IMR-90 (cell line): ENCODE data around the gene PTPRN2. TPM values are rescaled to one million over a fixed set of nuclear protein-coding genes. Genes with fewer than 3 reads are reported as not detected.
A peak's percentile ranks its signal among the peaks of the same experiment; 100 is the strongest.

ENCODE experiments used
- ATAC-seq: fragments of 200-7000 bp; cut with Tn5 transposase; 2 replicates; pipeline ENCODE4 v1.9.1; 2020; ENCODE audit warnings: low read depth, mild to moderate bottlenecking, moderate library complexity
- BruUV-seq: library from RNA; stranded (reverse); fragments of 400-500 nt; replicated peaks from 2 replicates; lab custom pipeline; 2021; lab: Mats Ljungman, UMichigan
- CTCF ChIA-PET: fragments of 300-600 bp; formaldehyde crosslinking; extraction: SDS; loops from one replicate; lab custom pipeline; 2021; ENCODE audit warnings: antibody characterized with exemption; lab: Yijun Ruan, JAX
- POLR2A ChIA-PET: fragments of 300-600 bp; sonication (Branson Sonifier 250); formaldehyde crosslinking; loops from one replicate; lab custom pipeline; 2022; ENCODE audit warnings: antibody characterized with exemption; ENCODE audit not compliant: unreplicated experiment; lab: Charles Lee
- DNase-seq: peaks from one replicate; pipeline ENCODE4 v3.0.0; 2013
- H2AFZ ChIP-seq: replicated peaks from 2 replicates; pipeline ENCODE3; 2013; ENCODE audit warnings: low read length, mild to moderate bottlenecking; ENCODE audit not compliant: poor library complexity
- H2AK5ac ChIP-seq: 2 replicates; pipeline ENCODE4 v1.6.1; 2013; ENCODE audit warnings: low read depth, low read length, inconsistent platforms
- H2AK9ac ChIP-seq: replicated peaks from 2 replicates; pipeline ENCODE3; 2013; ENCODE audit warnings: mild to moderate bottlenecking, low read depth, low read length, moderate library complexity; ENCODE audit not compliant: poor library complexity
- H2BK120ac ChIP-seq: 2 replicates; pipeline ENCODE4 v1.6.1; 2013; ENCODE audit warnings: low read depth, low read length, inconsistent platforms
- H2BK15ac ChIP-seq: 3 replicates; pipeline ENCODE4 v1.6.1; 2013; ENCODE audit warnings: low read depth, low read length, inconsistent platforms
- H2BK20ac ChIP-seq: 2 replicates; pipeline ENCODE4 v1.6.1; 2013; ENCODE audit warnings: low read depth, mild to moderate bottlenecking, inconsistent platforms, low read length, moderate library complexity
- H2BK5ac ChIP-seq: 2 replicates; pipeline ENCODE4 v1.6.1; 2013; ENCODE audit warnings: mild to moderate bottlenecking, low read depth, low read length, inconsistent platforms; ENCODE audit not compliant: poor library complexity, severe bottlenecking
- H3K14ac ChIP-seq: replicated peaks from 2 replicates; pipeline ENCODE4 v1.6.1; 2013; ENCODE audit warnings: low read depth, low read length, inconsistent platforms
- H3K18ac ChIP-seq: 2 replicates; pipeline ENCODE4 v1.6.1; 2013; ENCODE audit warnings: low read depth, low read length, control low read depth
- H3K23ac ChIP-seq: 2 replicates; pipeline ENCODE4 v1.6.1; 2013; ENCODE audit warnings: low read depth, low read length, inconsistent platforms
- H3K27ac ChIP-seq: 2 replicates; pipeline ENCODE4 v1.5.1; 2013; ENCODE audit warnings: mild to moderate bottlenecking, control low read depth, low read length; ENCODE audit not compliant: insufficient read depth
- H3K27me3 ChIP-seq: 2 replicates; pipeline ENCODE4 v1.6.1; 2013; ENCODE audit warnings: low read length; ENCODE audit not compliant: control insufficient read depth, insufficient read depth
- H3K36me3 ChIP-seq: 2 replicates; pipeline ENCODE4 v1.6.1; 2013; ENCODE audit warnings: low read length, mixed read lengths; ENCODE audit not compliant: control insufficient read depth, insufficient read depth
- H3K4ac ChIP-seq: 2 replicates; pipeline ENCODE4 v1.6.1; 2013; ENCODE audit warnings: low read depth, low read length, inconsistent platforms
- H3K4me1 ChIP-seq: 2 replicates; pipeline ENCODE4 v1.6.1; 2013; ENCODE audit warnings: low read length, mixed read lengths; ENCODE audit not compliant: control insufficient read depth, insufficient read depth
- H3K4me2 ChIP-seq: 2 replicates; pipeline ENCODE4 v1.6.1; 2013; ENCODE audit warnings: low read depth, mild to moderate bottlenecking, control low read depth, low read length, moderate library complexity
- H3K4me3 ChIP-seq: 2 replicates; pipeline ENCODE4 v1.5.1; 2013; ENCODE audit warnings: low read depth, mild to moderate bottlenecking, control low read depth, low read length, moderate library complexity; ENCODE audit not compliant: insufficient read depth
- H3K56ac ChIP-seq: 2 replicates; pipeline ENCODE4 v1.6.1; 2013; ENCODE audit warnings: low read length, inconsistent platforms; ENCODE audit not compliant: insufficient read depth; ENCODE audit errors: extremely low read depth
- H3K79me1 ChIP-seq, 2 experiments: 2 replicates each; pipeline ENCODE4 v1.6.1; 2013; ENCODE audit warnings: low read length in 2 of 2, inconsistent platforms in 1 of 2, low read depth in 1 of 2
- H3K9ac ChIP-seq: 2 replicates; pipeline ENCODE4 v1.6.1; 2013; ENCODE audit warnings: low read depth, low read length, control low read depth
- H3K9me1 ChIP-seq: 2 replicates; pipeline ENCODE4 v1.6.1; 2013; ENCODE audit warnings: low read length, inconsistent platforms; ENCODE audit not compliant: insufficient read depth
- H3K9me3 ChIP-seq: 2 replicates; pipeline ENCODE4 v1.6.1; 2013; ENCODE audit warnings: low read length; ENCODE audit not compliant: control insufficient read depth, insufficient read depth
- H4K20me1 ChIP-seq: 2 replicates; pipeline ENCODE4 v1.6.1; 2013; ENCODE audit warnings: low read length, inconsistent platforms; ENCODE audit not compliant: insufficient read depth
- H4K5ac ChIP-seq: 2 replicates; pipeline ENCODE4 v1.6.1; 2013; ENCODE audit warnings: mild to moderate bottlenecking, low read depth, low read length, control low read depth
- H4K8ac ChIP-seq, 2 experiments: 2 replicates each; pipeline ENCODE4 v1.6.1; 2013; ENCODE audit warnings: low read depth in 2 of 2, low read length in 2 of 2, control low read depth in 1 of 2, inconsistent platforms in 1 of 2
- H4K91ac ChIP-seq: 2 replicates; pipeline ENCODE4 v1.6.1; 2013; ENCODE audit warnings: low read depth, low read length, inconsistent platforms; ENCODE audit not compliant: insufficient read depth
- BHLHE40 ChIP-seq: fragments of 150-350 bp; IDR thresholded peaks from 2 replicates; pipeline ENCODE4 v1.6.1; 2016; ENCODE audit warnings: mild to moderate bottlenecking, low read depth, low read length
- CHD1 ChIP-seq: IDR thresholded peaks from 2 replicates; pipeline ENCODE4 v1.6.1; 2012; ENCODE audit warnings: low read depth, low read length, improper control_type of control experiment
- FOS ChIP-seq: fragments of 150-350 bp; IDR thresholded peaks from 2 replicates; pipeline ENCODE4 v1.6.1; 2016; ENCODE audit warnings: low read depth, low read length
- MAFK ChIP-seq: IDR thresholded peaks from 2 replicates; pipeline ENCODE4 v1.6.1; 2012; ENCODE audit warnings: low read depth, low read length, improper control_type of control experiment
- MAZ ChIP-seq: IDR thresholded peaks from 2 replicates; pipeline ENCODE4 v1.6.1; 2012; ENCODE audit warnings: low read depth, mild to moderate bottlenecking, low read length, improper control_type of control experiment, moderate library complexity, borderline replicate concordance
- MXI1 ChIP-seq: IDR thresholded peaks from 2 replicates; pipeline ENCODE4 v1.6.1; 2012; ENCODE audit warnings: low read depth, mild to moderate bottlenecking, low read length, moderate library complexity, borderline replicate concordance
- NFE2L2 ChIP-seq: fragments of 150-350 bp; IDR thresholded peaks from 2 replicates; pipeline ENCODE4 v1.6.1; 2016; ENCODE audit warnings: low read depth, mild to moderate bottlenecking, low read length
- POLR2A ChIP-seq: IDR thresholded peaks from 2 replicates; pipeline ENCODE4 v1.6.1; 2012; ENCODE audit warnings: mild to moderate bottlenecking, low read depth, low read length
- RAD21 ChIP-seq: IDR thresholded peaks from 2 replicates; pipeline ENCODE4 v1.6.1; 2012; ENCODE audit warnings: low read length, improper control_type of control experiment
- RCOR1 ChIP-seq: IDR thresholded peaks from 2 replicates; pipeline ENCODE4 v1.6.1; 2012; ENCODE audit warnings: mild to moderate bottlenecking, low read length, improper control_type of control experiment; ENCODE audit not compliant: insufficient replicate concordance
- RFX5 ChIP-seq: IDR thresholded peaks from 2 replicates; pipeline ENCODE4 v1.8.0; 2012; ENCODE audit warnings: low read depth, mild to moderate bottlenecking, low read length, moderate library complexity
- SMC3 ChIP-seq: fragments of 150-350 bp; IDR thresholded peaks from 2 replicates; pipeline ENCODE4 v1.6.1; 2016; ENCODE audit warnings: low read depth, mild to moderate bottlenecking, antibody characterized with exemption, low read length, moderate library complexity
- WGBS, 2 experiments: methylation state at CpG; one replicate each; pipeline versions ENCODE4 v1.1.5 to v1.1.7; 2013; ENCODE audit warnings: missing lambda C conversion rate in 2 of 2; ENCODE audit not compliant: insufficient read length in 1 of 2; ENCODE audit errors: extremely low coverage in 2 of 2; 5-methylcytosine and 5-hydroxymethylcytosine counted together
- dilution Hi-C: fragments of 300-500 bp; cut with HindIII; formaldehyde crosslinking; loops from one replicate; pipeline ENCODE4 v1.14.3; 2018; ENCODE audit warnings: low sequenced_read_pairs; ENCODE audit not compliant: unreplicated experiment
- in situ Hi-C: fragments of 300-500 bp; cut with MboI; formaldehyde crosslinking; loops from 3 replicates; pipeline ENCODE4 v1.14.3; 2019; ENCODE audit warnings: low sequenced_read_pairs, inconsistent platforms, mixed read lengths
- intact Hi-C: fragments of 100-400 bp; cut with micrococcal nuclease; formaldehyde crosslinking; loops from 2 replicates; pipeline ENCODE4 v1.10.0; 2022
- polyA plus RNA-seq, 3 experiments: library from polyadenylated mRNA; depleted of rRNA; stranded (reverse); fragments of >200 nt; gene quantifications; 2 replicates each; pipeline ENCODE4 v1.2.3, GENCODE V29; 2012; ENCODE audit warnings: low replicate concordance in 1 of 3
- total RNA-seq: library from RNA; depleted of rRNA; stranded (reverse); fragments of >200 nt; gene quantifications from 2 replicates; pipeline ENCODE4 v1.2.3, GENCODE V29; 2012
- TF ChIP-seq, protein P1 (sequence below): fragments of 150-350 bp; IDR thresholded peaks from 2 replicates; pipeline ENCODE4 v1.6.1; 2016; ENCODE audit warnings: low read depth, mild to moderate bottlenecking, low read length, moderate library complexity, borderline replicate concordance
- TF ChIP-seq, protein P2 (sequence below): conservative IDR thresholded peaks from 2 replicates; pipeline ENCODE4 v1.5.1; 2012; ENCODE audit warnings: mild to moderate bottlenecking, low read depth, low read length, improper control_type of control experiment
- TF ChIP-seq, protein P3 (sequence below): fragments of 150-350 bp; IDR thresholded peaks from 2 replicates; pipeline ENCODE4 v1.6.1; 2017; ENCODE audit warnings: mild to moderate bottlenecking, antibody characterized with exemption, low read length, low read depth

PTPRN2 gene
- total and polyA plus RNA-seq, 2 of the 4 experiments (the other 2 are of a cell fraction), result 0.03 TPM; not detected in 1

DNA sequence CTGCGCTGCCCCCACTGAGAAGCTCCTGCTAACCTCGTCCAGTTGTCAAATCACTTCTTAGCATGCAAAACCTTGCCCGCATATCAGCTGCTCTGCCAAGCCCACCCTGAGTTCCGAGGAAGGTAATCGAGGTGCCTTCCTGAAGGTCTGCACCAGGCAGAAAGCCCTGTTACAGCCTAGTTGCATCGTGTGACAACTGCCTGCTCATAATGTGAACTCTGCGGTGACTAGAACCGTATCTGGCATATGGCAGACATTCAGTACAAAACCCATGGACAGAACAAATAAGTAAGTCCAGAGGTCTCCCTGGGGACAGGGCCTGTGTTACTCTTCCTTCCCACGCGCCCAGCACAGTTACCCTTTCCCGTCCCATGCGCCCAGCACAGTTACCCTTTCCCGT lies 856.5 kb downstream of the PTPRN2 start:
- Histone ChIP-seq H3K23ac (no peak overlapping the region), H3K27ac (no peak overlapping the region), H3K9me3 (peaks cover 44% of the 10 kb centered on the region), H3K4me1 (no peaks in the 10 kb centered on the region), H3K9me1 (no peaks in the 10 kb centered on the region), H2BK120ac (no peak overlapping the region), H3K9ac (no peak overlapping the region), H3K4me3 (no peak overlapping the region), H3K36me3 (no peaks in the 10 kb centered on the region), H4K20me1 (no peaks in the 10 kb centered on the region), H4K5ac (no peak overlapping the region), H3K27me3 (no peaks in the 10 kb centered on the region), H3K14ac (no peak overlapping the region), H2AFZ (peak overlapping the region; percentile 43), H4K91ac (no peak overlapping the region), H2BK5ac (no peak overlapping the region), H3K4ac (no peak overlapping the region), H3K79me1 (no peaks in the 10 kb centered on the region), H4K8ac (no peak overlapping the region), H2AK9ac (no peak overlapping the region), H2AK5ac (no peak overlapping the region), H2BK20ac (no peak overlapping the region), H3K4me2 (no peak overlapping the region), H2BK15ac (no peak overlapping the region), H3K56ac (no peak overlapping the region), H3K18ac (no peak overlapping the region)
- in situ Hi-C loops, result no loop called here
- TF ChIP-seq SMC3 (no peak), RFX5 (no peak), MAZ (no peak), MXI1 (no peak), POLR2A (no peak), MAFK (no peak), BHLHE40 (no peak), NFE2L2 (no peak), CHD1 (no peak), FOS (no peak), RAD21 (no peak), RCOR1 (no peak)
- TF ChIP-seq, protein P1, sequence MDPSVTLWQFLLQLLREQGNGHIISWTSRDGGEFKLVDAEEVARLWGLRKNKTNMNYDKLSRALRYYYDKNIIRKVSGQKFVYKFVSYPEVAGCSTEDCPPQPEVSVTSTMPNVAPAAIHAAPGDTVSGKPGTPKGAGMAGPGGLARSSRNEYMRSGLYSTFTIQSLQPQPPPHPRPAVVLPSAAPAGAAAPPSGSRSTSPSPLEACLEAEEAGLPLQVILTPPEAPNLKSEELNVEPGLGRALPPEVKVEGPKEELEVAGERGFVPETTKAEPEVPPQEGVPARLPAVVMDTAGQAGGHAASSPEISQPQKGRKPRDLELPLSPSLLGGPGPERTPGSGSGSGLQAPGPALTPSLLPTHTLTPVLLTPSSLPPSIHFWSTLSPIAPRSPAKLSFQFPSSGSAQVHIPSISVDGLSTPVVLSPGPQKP, result no peak
- TF ChIP-seq, protein P2, sequence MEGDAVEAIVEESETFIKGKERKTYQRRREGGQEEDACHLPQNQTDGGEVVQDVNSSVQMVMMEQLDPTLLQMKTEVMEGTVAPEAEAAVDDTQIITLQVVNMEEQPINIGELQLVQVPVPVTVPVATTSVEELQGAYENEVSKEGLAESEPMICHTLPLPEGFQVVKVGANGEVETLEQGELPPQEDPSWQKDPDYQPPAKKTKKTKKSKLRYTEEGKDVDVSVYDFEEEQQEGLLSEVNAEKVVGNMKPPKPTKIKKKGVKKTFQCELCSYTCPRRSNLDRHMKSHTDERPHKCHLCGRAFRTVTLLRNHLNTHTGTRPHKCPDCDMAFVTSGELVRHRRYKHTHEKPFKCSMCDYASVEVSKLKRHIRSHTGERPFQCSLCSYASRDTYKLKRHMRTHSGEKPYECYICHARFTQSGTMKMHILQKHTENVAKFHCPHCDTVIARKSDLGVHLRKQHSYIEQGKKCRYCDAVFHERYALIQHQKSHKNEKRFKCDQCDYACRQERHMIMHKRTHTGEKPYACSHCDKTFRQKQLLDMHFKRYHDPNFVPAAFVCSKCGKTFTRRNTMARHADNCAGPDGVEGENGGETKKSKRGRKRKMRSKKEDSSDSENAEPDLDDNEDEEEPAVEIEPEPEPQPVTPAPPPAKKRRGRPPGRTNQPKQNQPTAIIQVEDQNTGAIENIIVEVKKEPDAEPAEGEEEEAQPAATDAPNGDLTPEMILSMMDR, result no peak
- TF ChIP-seq, protein P3, sequence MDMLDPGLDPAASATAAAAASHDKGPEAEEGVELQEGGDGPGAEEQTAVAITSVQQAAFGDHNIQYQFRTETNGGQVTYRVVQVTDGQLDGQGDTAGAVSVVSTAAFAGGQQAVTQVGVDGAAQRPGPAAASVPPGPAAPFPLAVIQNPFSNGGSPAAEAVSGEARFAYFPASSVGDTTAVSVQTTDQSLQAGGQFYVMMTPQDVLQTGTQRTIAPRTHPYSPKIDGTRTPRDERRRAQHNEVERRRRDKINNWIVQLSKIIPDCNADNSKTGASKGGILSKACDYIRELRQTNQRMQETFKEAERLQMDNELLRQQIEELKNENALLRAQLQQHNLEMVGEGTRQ, result no peak
- CTCF ChIA-PET, result no interaction called here
- no peak for ATAC-seq
- POLR2A ChIA-PET, result no interaction called here
- dilution Hi-C loops, result no loop called here
- WGBS, 2 experiments, result 64% methylated on average over 6 of the region's 13 CpGs; no CpG with 5 or more reads in 1 of the 2 experiments
- BruUV-seq, result no TSS peak
- intact Hi-C loops, result no loop called here
- no peak for DNase-seq
